NCI-H2196 treated with DMSO at 0.1 percent for 48 hours (cell line): Measurements from ENCODE around the gene SHD.
A peak's percentile ranks its signal among the peaks of the same experiment; 100 is the strongest.

ENCODE experiments used
- DNase-seq: peaks from one replicate; lab custom pipeline; 2025; ENCODE audit not compliant: unreplicated experiment; lab: John Stamatoyannopoulos, UW

Gene SHD

DNA sequence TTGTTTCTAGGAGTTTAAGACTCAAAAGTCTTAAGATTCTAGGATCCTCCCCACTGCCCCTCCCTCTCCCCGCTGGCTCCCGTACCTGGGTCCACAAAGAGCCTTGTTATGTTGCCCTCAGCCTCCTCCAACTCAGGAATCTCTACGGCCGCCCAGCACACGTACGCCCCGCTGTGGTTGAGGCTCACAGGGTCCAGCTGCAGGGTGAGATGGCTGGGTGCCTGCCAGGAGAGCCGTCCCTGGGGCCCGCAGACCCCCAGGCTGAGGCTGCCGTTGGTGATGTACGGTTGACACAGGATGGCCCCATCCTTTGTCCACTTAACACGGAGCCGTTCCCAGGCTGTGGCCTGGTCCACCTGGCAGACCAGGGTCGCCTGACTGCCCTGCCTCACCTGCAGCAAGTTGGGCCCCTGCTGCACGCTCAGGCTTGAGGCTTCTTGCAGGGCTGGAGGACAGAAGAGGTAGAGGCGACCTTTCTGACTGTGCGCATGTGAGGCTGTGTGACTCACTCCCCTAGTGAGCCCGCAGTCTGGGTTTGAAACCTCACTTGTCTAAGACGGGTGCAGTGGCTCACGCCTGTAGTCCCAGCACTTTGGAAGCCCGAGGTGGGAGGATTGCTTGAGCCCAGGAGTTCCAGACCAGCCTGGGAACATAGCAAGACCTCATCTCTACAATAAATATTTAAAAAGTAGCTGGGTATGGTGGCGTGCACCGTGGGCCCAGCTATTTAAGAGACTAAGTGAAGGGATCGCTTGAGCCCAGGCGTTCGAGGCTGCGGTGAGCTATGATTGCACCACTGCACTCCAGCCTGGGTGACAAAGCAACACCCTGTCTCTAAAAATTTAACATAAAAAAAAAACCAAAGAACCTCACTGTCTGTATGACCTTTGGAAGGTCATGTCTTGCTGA, 19.1 kb downstream of the SHD start:
- no peak for DNase-seq

DNA sequence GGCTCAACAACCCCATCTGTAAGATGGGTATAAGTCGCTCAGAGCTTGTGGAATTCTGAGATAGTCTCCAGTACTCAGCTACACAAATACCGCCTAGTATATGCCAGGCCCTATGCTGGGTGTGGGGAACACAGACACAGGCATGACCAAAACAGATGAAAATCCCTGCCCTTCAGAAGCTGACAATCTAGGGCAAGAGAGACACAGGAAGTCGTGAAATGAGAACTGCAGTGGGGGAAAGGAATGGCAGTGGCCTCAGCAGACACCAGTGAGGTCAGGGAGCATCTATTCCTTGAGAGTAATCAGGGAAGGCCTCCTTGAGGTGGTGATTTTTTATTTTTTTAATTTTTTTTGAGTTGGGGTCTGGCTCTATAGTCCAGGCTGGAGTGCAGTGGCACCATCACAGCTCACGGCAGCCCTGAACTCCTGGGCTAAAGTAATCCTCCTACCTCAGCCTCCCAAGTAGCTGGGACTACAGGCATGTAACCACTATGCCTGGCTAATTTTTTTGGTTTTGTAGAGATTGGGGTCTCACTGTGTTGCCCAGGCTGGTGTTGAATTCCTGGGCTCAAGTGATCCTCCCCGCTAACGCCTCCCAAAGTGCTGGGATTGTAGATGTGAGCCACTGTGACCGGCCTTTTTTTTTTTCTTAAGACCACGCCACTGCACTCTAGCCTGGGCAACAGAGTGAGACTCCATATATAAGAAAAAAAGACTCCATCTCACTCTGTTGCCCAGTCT, 19.9 kb downstream of the SHD start:
- no peak for DNase-seq

DNA sequence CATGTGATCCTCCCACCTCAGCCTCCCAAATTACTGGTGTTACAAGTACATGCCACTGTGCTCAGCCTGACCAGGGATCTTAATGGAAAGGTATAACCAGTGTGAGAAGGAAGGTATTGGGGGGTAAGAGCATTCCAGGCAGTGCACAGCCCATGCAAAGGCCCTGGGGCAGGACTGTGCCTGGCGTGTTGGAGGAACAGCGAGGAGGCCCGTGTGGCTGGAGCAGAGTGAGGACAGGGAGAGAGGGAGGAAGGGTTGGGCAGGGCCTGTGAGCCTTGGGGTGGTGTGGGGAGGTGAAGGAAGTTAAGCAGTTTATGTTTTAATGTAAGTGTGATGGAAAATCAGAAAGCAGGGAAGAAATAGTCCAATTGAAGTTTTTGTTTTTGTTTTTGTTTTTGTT, 21.5 kb downstream of the SHD start:
- DNase-seq = no peak

DNA sequence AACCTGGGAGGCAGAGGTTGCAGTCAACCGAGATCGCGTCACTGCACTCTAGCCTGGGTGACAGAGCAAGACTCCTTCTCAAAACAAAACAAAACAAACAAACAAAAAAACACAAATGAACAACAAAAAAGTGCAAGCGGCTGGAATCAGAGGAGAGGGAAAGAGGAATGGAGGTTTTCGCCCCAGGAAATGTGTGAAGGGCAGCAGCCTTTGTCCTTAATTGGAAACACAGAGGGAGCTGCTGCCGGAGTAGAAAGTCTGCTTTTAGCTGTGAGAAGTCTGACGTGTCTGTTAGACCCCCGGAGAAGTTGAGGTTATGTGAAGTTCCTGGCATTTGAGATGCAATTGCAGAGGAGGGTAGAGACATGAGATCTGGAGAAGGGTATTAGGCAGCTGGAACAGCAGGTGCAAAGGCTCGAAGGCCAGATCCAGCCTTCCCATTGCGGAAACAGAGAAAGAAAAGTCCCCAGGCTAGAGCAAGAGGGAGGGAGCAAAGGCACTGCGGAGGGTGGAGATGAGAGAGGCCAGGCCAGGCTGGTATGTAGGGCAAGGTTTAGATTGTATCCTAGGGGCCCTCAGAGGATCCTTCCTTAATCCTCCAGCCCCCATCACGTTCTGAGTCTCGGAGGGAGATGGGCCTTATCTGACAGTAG, 22.6 kb downstream of the SHD start:
- DNase-seq = no peak

DNA sequence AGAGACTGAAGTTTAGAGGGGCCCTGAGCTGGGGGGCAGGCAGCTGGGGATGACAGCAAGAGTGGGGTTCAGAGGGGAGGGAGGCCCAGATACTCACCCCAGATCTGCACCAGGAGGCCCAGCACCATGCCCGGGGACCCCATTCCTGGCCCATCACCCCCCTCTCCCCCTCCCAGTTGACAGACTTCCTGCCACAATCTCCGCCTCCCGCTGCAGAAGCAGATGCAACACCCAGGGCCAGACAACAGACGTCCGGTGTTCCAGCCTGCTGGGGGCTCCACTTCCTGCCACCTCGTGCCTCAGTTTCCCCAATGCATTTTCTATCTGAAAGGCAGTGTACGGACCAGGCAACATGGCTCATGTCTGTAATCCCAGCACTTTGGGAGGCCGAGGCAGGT, 23.2 kb downstream of the SHD start, which contains the start of gene TMIGD2:
Gene TMIGD2 (minus strand): TSS at position 147 of the 398 bp plus-strand sequence. CDS start 4 bp downstream, at position 143.
- no peak for DNase-seq

DNA sequence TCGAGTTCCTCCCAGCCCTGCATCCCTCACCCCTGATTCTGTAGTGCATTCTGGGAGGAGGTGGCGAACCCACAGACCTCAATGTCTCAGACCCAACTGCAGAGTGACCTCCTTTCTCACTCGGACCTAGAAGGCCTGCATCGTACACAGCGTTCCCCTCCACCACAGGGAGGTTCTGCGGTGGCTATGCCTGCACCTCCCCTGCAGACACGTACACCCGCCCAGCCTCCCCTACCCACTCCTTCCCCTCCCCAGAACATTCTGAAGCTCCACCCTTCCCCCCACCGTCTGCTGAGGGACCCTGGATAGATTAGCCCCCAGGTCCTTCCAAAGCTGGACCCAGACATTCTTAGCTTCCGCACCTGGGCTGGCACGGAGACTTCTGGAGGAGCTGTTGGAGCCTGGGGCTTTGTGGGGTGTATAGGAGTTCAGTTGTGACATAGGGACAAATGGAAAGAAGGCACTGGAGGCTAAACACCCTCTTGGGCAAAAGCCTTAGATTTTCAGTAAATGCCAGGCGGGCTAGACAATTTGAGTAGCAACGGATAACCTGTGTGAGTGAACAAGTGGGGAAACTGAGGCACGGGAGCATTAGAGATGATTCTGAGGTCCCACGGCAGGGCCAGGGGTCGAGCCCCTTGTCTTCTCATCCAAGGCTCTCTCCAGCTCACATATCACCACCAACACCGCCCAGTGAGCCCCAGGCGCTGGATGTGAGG, 24.9 kb downstream of the SHD start:
- DNase-seq = no peak

DNA sequence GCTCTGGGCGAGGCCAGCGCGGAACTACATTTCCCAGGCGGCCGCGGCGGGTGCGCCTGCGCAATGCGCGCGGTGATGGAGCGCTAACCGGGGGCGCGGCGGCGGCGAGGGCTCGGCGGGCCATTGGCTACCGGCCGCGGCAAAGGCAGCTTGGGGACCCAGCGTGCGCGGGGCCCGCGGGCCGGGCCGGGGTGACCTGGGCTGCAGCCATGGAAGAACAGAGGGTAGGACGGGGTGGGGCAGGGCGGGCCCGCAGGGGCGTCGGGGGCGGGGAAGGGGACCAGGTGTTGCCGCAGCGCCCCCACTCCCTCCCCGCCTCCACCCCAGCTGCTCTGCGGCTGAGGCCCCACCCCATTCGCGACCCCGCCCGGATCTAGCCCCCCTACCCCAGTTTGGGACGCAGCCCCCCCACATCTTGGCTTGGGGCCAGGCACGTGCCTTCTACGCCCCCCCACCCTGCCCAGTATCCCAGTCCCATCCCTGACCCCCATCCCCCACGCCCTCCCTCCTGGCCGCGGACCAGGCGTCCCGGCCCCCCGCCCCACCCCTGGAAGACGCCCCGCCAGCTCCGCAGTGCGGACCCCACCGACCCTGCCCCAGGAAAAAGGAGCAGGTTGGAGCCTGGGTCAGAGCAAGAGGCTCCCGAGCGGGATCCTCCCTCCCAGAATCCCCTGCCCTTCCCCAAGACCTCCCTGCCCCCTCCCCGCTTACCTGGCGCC, 25.6 kb downstream of the SHD start, which contains the start of gene FSD1:
Gene FSD1 (plus strand): TSS at position 61 of the 719 bp plus-strand sequence. CDS start 149 bp downstream, at position 210.
- DNase-seq = peak; percentile 39

DNA sequence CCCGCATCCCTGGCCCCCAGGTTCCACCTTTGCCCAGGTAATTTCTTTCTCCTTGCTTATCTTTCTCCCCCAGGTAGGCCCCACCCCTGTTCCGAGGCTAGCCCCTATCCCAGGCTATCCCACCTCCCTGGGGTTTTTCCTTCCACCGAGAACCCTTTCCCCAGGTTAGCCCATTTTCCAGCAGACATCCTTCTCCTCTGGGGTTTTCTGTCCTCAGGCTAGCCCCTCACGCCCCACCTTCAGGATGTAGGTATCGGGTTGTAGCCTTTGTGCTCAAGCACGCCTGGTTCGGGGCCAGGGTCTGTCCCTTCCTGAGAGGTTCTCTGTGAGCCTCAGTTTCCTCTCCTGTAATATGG, 26.2 kb downstream of the SHD start:
- no peak for DNase-seq

DNA sequence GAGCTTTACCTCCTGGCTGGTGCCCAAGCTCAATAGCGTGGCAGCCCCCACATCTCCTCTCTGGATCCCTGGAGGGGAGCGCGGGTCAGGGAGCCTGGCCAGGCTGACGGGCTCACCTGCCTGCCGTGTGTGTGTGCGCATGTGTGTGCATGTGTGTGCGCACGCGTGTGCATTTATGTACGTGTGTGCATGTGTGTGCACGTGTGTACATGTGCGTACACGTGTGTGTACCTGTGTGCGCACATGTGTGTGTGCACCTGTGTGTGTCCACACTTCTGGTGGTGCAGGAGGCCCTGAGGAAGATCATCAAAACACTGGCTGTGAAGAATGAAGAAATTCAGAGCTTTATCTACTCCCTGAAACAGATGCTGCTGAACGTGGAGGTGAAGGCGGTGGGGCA, 26.6 kb downstream of the SHD start:
- DNase-seq = no peak

DNA sequence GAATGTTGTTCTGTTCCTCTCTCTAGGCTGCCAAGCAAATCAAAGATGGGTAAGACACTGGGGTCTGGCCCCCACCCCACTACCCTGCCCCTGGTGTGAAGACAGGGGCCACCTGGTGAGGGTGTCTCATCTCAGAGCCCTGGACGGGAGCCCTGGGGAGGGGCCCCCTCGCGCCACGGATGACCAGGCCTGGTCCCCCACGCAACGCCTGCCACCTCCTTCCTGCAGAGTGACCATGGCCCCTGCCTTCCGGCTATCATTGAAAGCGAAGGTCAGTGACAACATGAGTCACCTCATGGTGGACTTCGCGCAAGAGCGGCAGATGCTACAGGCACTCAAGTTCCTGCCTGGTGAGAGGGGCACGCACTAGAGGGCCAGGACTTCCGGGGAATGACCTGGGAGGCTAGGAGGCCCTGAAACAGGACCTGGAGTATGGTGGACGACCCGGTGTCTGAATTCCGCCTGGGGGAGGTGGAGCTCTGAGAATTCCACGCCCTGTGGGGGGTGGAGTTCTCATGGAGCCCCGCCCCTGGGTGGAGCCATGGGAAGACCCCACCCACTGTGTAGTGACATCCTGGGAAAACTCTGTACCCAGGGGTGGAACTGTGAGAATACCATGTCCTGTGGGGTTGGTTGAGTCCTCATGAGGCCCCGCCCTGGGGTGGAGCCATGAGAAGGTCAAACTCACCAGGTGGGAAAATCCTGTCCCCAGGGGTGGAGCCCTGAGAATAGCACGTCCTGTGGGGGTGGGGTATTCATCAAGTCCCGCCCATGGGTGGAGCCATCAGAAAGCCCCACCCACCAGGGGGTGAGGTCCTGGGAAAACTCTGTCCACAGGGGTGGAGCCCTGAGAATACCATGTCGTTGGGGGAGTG, 31.4 kb downstream of the SHD start:
- DNase-seq = no peak

DNA sequence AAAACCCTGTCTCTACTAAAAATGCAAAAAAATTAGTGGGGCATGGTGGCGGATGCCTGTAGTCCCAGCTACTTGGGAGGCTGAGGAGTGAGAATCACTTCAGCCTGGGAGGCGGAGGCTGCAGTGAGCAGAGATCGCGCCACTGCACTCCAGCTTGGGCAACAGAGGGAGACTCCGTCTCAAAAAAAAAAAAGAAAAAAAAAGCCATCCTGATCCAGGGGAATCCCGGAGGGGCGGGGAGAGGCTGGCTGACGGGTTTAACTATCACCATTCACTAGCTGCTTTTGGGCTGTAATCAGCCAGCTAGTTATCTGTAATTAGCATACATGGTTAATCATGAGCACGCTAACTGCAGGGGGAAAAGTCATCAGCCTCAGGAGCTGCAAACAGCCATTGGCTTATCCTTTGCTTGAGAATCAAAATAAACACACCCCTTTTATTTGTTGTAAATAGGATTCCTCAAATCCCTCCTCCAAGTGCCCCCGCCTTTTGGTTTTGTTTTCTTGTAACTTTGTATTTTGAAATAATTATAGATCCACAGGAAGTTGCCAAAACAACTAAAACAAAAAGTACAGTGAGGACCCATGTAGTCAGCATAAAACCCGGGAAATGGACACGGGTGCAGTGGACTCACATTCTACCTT, 34.9 kb downstream of the SHD start:
- DNase-seq = no peak

DNA sequence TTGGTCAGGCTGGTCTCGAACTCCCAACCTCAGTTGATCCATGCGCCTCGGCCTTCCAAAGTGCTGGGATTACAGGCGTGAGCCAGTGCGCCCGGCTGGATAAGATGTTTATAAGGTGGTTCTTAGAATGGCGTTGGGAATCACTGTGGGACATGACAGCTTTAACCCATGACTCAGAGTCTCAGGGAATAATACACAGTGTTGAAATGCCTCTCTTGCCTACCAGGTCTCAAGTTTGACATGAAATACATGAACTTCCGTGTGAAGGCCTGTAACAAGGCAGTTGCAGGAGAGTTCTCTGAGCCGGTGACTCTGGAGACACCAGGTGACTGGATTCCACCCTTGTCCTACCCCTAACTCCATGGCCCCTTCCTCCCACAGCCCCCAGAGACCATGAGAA, 37.9 kb downstream of the SHD start:
- DNase-seq = no peak

DNA sequence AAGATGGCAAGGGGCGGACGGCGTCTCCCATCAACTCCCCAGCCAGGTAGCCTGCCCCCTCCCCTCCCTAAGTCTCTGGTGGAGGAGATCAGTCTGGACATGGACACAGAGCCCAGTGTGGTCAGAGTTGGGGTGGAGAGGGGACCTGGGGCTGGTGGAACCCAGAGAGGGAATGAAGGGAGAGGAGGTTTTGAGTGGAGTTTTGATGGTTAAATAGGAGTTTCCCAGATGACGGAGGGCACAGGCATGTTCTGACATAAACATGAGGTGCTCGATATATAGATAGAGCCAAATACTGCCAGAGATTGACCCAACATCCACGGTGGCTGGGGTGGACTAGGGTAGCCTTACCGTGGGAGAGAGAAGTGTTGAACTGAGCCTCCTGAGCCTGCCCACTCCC, 39.4 kb downstream of the SHD start:
- no peak for DNase-seq

DNA sequence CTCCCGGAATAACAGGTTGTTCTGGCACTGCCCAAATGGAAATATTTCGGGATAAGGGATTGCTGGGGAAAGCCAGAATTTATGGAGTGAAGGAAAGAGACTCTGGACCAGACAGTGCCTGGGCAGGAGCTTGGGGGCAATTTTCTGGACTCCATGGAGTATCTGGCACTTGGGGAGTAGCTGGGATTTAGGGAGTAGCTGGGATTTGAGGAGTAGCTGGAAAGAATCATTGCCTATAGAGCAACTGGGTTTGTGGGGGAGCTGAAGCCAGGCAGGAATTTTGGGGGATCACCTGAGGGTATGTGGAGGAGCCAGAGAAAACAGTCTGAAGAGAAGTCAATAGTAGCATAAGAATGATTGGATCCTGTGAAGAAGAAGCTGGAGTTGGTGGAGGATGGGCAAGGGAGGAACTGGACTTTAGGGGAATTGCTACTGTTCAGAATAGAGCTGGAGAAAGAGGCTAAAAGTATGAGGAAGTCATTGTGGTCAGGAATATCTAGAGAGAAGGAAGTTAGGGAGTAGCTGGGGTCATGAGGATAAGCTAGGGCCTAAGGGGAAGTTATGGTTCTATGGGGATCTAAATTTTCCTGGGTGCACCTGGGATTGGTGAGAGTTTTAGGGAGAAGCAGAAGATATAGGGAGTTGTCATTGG, 40.1 kb downstream of the SHD start:
- DNase-seq = no peak

DNA sequence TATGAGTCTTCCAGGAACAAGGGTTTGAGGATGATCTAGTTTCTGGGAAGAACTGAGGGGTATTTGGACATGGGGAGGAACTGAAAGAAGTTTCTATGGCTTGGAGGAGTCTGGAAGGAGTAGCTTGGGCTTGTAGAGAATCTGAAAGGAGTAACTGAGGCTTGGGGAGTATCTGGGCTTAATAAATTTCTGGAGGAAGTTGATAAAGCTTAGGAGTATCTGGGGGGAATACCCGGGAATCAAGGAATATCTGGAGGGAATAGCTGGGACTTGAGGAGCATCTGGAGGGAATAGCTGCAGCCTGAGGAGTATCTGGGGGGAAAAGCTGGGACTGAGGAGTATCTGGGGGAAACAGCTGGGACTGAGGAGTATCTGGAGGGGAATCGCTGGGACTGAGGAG, 41.4 kb downstream of the SHD start:
- DNase-seq = no peak

DNA sequence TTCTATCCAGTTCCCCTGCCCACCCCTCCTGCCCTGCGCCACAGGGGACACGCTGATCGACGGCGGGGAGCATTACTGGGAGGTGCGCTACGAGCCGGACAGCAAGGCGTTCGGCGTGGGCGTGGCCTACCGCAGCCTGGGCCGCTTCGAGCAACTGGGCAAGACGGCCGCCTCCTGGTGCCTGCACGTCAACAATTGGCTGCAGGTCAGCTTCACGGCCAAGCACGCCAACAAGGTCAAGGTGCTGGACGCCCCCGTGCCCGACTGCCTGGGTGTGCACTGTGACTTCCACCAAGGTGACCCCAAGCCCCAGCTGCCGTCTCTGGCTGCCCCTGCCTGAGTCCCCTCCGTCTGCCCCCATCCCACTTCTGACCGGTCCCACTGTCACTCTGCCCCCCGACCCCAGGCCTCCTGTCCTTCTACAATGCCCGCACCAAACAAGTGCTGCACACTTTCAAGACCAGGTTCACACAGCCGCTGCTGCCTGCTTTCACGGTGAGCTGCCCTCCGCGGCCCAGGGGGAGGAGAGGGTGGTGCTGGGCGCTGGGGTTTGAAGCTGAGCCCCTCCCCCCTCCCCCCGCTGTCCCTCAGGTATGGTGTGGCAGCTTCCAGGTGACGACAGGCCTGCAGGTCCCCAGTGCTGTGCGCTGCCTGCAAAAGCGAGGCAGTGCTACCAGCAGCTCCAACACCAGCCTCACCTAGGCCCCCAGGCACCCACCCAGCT, 44.0 kb downstream of the SHD start:
- no peak for DNase-seq

DNA sequence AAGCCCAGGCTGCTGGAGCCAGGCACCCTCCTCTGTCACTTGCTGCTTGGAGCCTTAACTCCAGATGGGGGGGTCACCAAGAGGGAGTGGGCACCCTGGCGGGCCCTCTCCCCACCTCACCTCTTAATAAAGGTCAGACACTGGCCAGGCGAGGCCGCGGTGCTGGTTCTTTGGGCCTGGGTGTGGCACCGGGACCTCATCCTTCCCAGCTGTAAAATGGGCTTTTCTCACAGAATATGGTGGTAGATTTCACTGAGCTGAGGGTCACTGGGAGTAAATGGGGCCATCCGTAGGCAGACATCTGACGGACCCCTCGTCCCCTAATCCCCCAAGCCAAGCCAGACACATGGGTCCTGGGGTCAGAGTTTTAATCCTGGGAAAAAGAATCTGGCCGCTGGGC, 44.6 kb downstream of the SHD start:
- no peak for DNase-seq

DNA sequence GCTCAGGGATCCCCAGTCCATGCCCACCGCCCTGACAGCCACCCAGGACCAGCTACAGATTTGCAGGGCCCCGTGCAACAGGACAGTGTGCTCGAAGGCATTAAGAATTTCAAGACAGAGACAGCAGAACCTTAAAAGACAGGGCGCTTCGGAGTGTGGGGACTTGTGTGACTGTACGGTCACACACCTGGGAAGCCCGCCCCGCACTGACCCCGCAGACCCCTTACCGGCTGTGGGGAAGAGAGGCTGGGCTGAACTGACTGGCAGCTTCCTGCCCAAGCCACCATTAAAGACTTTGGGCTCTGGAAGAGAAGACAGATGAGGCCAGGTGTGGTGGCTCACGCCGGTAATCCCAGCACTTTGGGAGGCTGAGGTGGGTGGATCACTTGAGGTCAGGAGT, 45.2 kb downstream of the SHD start:
- no peak for DNase-seq
